ENCODE data around the gene ENSA. TPM values are rescaled to one million over a fixed set of nuclear protein-coding genes. Genes with fewer than 3 reads are reported as not detected.
"Not testable (repeated sequence)": the region's sequence is repeated elsewhere in the genome, so short reads cannot be mapped to it uniquely, and the experiment has no call there.

Gene ENSA
- total RNA-seq, 2 experiments from 2014 or later, result 177 to 182 TPM

- ATAC-seq (no peak), DNase-seq (no peak)
- ChIA-PET CTCF (no interaction called here), POLR2A (no interaction called here)
- Mint-ChIP-seq H3K4me1 (ENCODE audit: low read depth) (peaks cover 4% of the 10 kb centered on the region), H3K27ac (no peak overlapping the region), H3K27me3 (no peaks in the 10 kb centered on the region), H3K36me3 (ENCODE audit: low read depth) (peaks cover 6% of the 10 kb centered on the region), H3K4me3 (no peak overlapping the region), H3K9me3 (no peaks in the 10 kb centered on the region)
- no peak for TF ChIP-seq CTCF (IDR thresholded peaks at IDR 0.05)
- intact Hi-C loops (cut with micrococcal nuclease), result no loop called here
Measured at GRCh38 chr1:150661156-150661555, 31.7 kb upstream of the ENSA start.

DNA sequence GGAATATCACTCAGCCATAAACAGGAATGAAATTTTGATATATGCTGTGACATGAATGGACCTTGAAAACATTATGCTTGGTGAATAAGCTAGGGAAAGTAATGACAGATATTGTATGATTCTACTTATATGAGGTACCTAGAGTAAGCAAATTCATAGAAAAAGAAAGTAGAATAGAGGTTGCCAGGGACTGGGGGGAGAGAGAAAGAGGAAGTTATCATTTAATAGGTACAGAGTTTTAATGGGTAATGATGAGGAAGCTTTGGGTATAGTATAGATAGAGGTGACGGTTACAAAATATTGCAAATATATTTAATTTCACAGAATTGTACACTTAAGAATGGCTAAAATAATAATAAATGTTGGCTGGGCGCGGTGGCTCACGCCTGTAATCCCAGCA, 31.2 kb upstream of the ENSA start:
- no peaks in the 10 kb centered on the region for H3K27me3 Mint-ChIP-seq
- no peak for TF ChIP-seq CTCF (IDR thresholded peaks at IDR 0.05)
- ChIA-PET CTCF (no interaction called here), POLR2A (no interaction called here)
- H3K4me3 Mint-ChIP-seq, result no peak overlapping the region
- no peak overlapping the region for H3K27ac Mint-ChIP-seq
- H3K9me3 Mint-ChIP-seq, result no peaks in the 10 kb centered on the region
- DNase-seq, result no peak
- peaks cover 6% of the 10 kb centered on the region for H3K36me3 Mint-ChIP-seq (ENCODE audit: low read depth)
- peaks cover 4% of the 10 kb centered on the region for H3K4me1 Mint-ChIP-seq (ENCODE audit: low read depth)
- intact Hi-C loops (cut with micrococcal nuclease), result no loop called here
- no peak for ATAC-seq

DNA sequence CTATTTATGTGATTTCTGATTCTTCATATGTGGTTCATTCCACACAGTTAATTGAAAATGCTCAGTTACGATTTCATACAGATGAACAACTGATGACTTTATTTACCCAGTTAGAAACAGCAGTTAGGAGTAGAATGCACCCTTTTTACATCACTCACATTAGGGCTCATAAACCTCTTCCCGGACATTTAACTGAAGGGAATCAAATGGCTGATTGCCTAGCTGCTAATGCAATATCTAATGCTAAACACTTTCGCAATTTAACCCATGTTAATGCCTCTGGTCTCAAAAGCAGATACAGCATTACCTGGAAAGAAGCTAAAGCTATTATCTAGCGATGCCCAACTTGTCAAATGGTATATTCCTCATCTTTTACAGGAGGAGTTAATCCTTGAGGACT, 27.7 kb upstream of the ENSA start:
- ATAC-seq; H3K36me3 Mint-ChIP-seq (ENCODE audit: low read depth); H3K4me1 Mint-ChIP-seq (ENCODE audit: low read depth); H3K9me3 Mint-ChIP-seq; POLR2A ChIA-PET; DNase-seq; H3K4me3 Mint-ChIP-seq; H3K27me3 Mint-ChIP-seq; intact Hi-C loops (cut with micrococcal nuclease); H3K27ac Mint-ChIP-seq: not testable (repeated sequence)
- CTCF ChIA-PET, result interaction anchor here (1.6 kb wide), 1 partner anchor 9 kb away, joined by 5 read pairs; no protein-coding TSS in a partner anchor

DNA sequence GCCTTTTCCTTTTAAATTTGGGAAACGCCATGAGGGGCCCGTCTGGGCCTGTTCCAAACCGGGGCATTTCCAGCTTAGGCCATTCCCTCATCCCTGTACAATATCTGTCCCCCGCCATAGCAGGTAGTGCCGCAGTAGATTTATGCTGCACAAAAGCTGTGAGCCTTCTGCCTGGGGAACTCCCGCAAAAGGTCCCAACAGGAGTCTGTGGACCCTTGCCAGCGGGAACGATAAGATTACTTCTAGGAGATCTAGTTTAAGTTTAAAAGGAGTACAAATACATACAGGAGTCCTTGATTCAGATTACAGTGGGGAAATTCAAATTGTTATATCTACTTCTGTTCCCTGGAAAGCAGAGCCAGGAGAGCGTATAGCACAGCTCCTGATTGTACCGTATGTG, 25.2 kb upstream of the ENSA start:
- ATAC-seq; H3K9me3 Mint-ChIP-seq; H3K4me1 Mint-ChIP-seq (ENCODE audit: low read depth); H3K27me3 Mint-ChIP-seq; H3K36me3 Mint-ChIP-seq (ENCODE audit: low read depth); CTCF ChIA-PET; DNase-seq; H3K27ac Mint-ChIP-seq; intact Hi-C loops (cut with micrococcal nuclease); H3K4me3 Mint-ChIP-seq: not testable (repeated sequence)
- POLR2A ChIA-PET, result interaction anchor here (1.0 to 1.3 kb wide), 2 partner anchors 91 to 94 kb away, joined by 3 read pairs; no protein-coding TSS in a partner anchor

DNA sequence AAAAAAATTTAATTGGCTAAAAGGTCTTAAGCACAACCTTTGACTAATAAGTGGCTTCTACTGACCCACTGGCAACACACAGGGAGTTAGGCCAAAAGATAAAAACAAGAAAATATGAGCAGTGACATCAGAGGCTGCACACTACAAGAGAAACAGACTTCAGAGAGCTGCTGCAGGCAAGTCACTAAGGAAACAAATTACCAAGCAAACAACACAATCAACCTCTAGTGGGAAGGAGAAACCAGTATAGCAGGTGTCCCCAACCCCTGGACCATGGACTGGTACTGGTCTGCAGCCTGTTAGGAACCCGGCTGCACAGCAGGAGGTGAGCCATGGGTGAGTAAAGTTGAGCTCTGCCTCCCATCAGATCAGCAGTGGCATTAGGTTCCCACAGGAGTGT, 20.8 kb upstream of the ENSA start:
- Mint-ChIP-seq H3K27me3 (no peaks in the 10 kb centered on the region), H3K36me3 (ENCODE audit: low read depth) (peaks cover 4% of the 10 kb centered on the region), H3K4me3 (no peak overlapping the region), H3K9me3 (no peaks in the 10 kb centered on the region), H3K27ac (no peak overlapping the region), H3K4me1 (ENCODE audit: low read depth) (peaks cover 4% of the 10 kb centered on the region)
- DNase-seq, result no peak
- no peak for ATAC-seq
- no peak for TF ChIP-seq CTCF (IDR thresholded peaks at IDR 0.05)
- intact Hi-C loops (cut with micrococcal nuclease), result no loop called here
- ChIA-PET POLR2A (interaction anchor here (0.5 kb wide), 1 partner anchor 186 kb away, joined by 3 read pairs; no protein-coding TSS in a partner anchor), CTCF (interaction anchor here (1.1 kb wide), 1 partner anchor 315 kb away, joined by 3 read pairs; no protein-coding TSS in a partner anchor)

DNA sequence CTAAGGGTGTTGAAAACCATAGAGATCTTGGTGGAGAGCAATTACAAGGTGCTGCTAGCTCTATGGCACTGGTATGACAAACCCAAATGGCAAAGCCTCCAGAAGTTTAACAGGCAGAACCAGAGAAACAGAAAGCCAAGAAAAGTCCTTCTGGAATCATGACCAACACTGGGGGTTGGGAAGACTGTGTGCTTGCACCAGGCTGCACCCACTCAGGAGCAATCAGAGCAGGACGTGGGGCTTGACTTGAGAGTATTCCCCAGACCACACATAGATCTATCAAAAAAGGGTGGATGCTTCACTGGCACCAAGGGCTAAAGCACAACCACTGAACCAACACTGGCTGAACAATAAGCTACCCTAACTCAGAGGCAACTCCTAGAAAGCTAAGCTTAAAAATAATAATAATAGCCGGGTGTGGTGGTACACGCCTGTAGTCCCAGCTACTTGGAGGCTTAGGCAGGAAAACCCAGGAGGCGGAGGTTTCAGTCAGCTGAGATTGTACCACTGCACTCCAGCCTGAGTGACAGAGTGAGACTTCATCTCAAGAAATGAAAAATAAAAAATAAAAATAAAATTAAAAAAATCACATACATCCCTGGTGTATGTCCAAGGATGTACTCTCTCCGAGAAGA, 20.1 kb upstream of the ENSA start:
- TF ChIP-seq CTCF (IDR thresholded peaks at IDR 0.05), result no peak
- Mint-ChIP-seq H3K4me3 (no peak overlapping the region), H3K4me1 (ENCODE audit: low read depth) (peaks cover 4% of the 10 kb centered on the region), H3K36me3 (ENCODE audit: low read depth) (peaks cover 4% of the 10 kb centered on the region), H3K27ac (no peak overlapping the region), H3K27me3 (no peaks in the 10 kb centered on the region), H3K9me3 (no peaks in the 10 kb centered on the region)
- ChIA-PET POLR2A (interaction anchor here (0.5 kb wide), 1 partner anchor 187 kb away, joined by 3 read pairs; no protein-coding TSS in a partner anchor), CTCF (interaction anchor here (1.1 to 1.2 kb wide), 2 partner anchors 89 to 314 kb away, joined by 3 read pairs; no protein-coding TSS in a partner anchor)
- no peak for ATAC-seq
- intact Hi-C loops (cut with micrococcal nuclease), result no loop called here
- no peak for DNase-seq

All from activated CD8-positive, alpha-beta T cell treated with anti-CD3 and anti-CD28 coated beads for 36 hours (primary cell).